H1 (cell line): ENCODE measurements around the gene MAP3K14. TPM values are rescaled to one million over a fixed set of nuclear protein-coding genes. Genes with fewer than 3 reads are reported as not detected.

Source experiments
- CTCF ChIA-PET: fragments of 300-600 bp; sonication (Branson Sonifier 250); formaldehyde crosslinking; loops from one replicate; lab custom pipeline; 2021; ENCODE audit not compliant: partially characterized antibody; lab: Charles Lee
- POLR2A ChIA-PET: fragments of 300-600 bp; sonication (Branson Sonifier 250); formaldehyde crosslinking; loops from one replicate; lab custom pipeline; 2021; ENCODE audit warnings: inconsistent platforms; ENCODE audit not compliant: partially characterized antibody; lab: Charles Lee
- DNase-seq, 2 experiments: peaks; one replicate each; pipeline versions ENCODE4 v3.0.0 to v3.0.0-alpha.2; 2010 to 2022; ENCODE audit warnings: low spot score in 2 of 2, low read depth in 1 of 2, mixed read lengths in 1 of 2
- FAIRE-seq: peaks from 2 replicates; lab custom pipeline; 2011; peaks lifted over from hg19 to GRCh38; lab: Jason Lieb, UNC
- H2AFZ ChIP-seq: 2 replicates; pipeline ENCODE4 v1.8.1; 2012; ENCODE audit warnings: low read length, inconsistent platforms
- H2AK5ac ChIP-seq: 2 replicates; pipeline ENCODE4 v1.6.1; 2013; ENCODE audit warnings: low read depth, low read length
- H2BK120ac ChIP-seq: replicated peaks from 2 replicates; pipeline ENCODE3; 2013; ENCODE audit warnings: low read depth, low read length, inconsistent platforms
- H2BK12ac ChIP-seq: 2 replicates; pipeline ENCODE4 v1.6.1; 2013; ENCODE audit warnings: low read depth, low read length
- H2BK15ac ChIP-seq: 2 replicates; pipeline ENCODE4 v1.6.1; 2013; ENCODE audit warnings: low read length
- H2BK20ac ChIP-seq: 2 replicates; pipeline ENCODE4 v1.6.1; 2013; ENCODE audit warnings: low read length
- H2BK5ac ChIP-seq: 2 replicates; pipeline ENCODE4 v1.6.1; 2013; ENCODE audit warnings: low read depth, low read length
- H3K14ac ChIP-seq: 2 replicates; pipeline ENCODE4 v1.6.1; 2013; ENCODE audit warnings: inconsistent platforms; ENCODE audit not compliant: insufficient read length
- H3K18ac ChIP-seq: 2 replicates; pipeline ENCODE4 v1.6.1; 2013; ENCODE audit warnings: low read length; ENCODE audit errors: extremely low read depth
- H3K23ac ChIP-seq: 2 replicates; pipeline ENCODE4 v1.6.1; 2013; ENCODE audit warnings: inconsistent platforms; ENCODE audit not compliant: insufficient read length
- H3K23me2 ChIP-seq: 2 replicates; pipeline ENCODE4 v1.6.1; 2013; ENCODE audit warnings: low read depth, low read length
- H3K27ac ChIP-seq: 2 replicates; pipeline ENCODE4 v1.6.1; 2011; ENCODE audit warnings: low read depth, low read length, inconsistent platforms
- H3K27me3 ChIP-seq, 4 experiments: replicated peaks in 1 of 4; 1 replicate in 1 of 4; 2 replicates in 3 of 4; pipeline versions ENCODE4 v1.6.1 to v1.8.1; 2011 to 2013; ENCODE audit warnings: low read length in 3 of 4, mild to moderate bottlenecking in 3 of 4, inconsistent platforms in 2 of 4, mixed read lengths in 2 of 4, moderate library complexity in 1 of 4; ENCODE audit not compliant: control insufficient read depth in 3 of 4, insufficient read depth in 3 of 4; ENCODE audit errors: extremely low read depth in 1 of 4
- H3K36me3 ChIP-seq, 4 experiments: 2 replicates each; pipeline versions ENCODE4 v1.6.1 to v1.8.1; 2011 to 2013; ENCODE audit warnings: mild to moderate bottlenecking in 4 of 4, low read length in 3 of 4, moderate library complexity in 2 of 4, control low read depth in 1 of 4, inconsistent platforms in 1 of 4; ENCODE audit not compliant: insufficient read depth in 4 of 4, control insufficient read depth in 2 of 4
- H3K4ac ChIP-seq: replicated peaks from 2 replicates; pipeline ENCODE3; 2013; ENCODE audit warnings: low read length, low read depth, mixed read lengths, inconsistent platforms; ENCODE audit not compliant: insufficient read length
- H3K4me1 ChIP-seq, 4 experiments: replicated peaks in 1 of 4; 1 replicate in 1 of 4; 2 replicates in 3 of 4; pipeline versions ENCODE4 v1.6.1 to v1.8.1; 2011 to 2013; ENCODE audit warnings: low read length in 3 of 4, inconsistent platforms in 2 of 4, mixed read lengths in 1 of 4; ENCODE audit not compliant: insufficient read depth in 4 of 4, control insufficient read depth in 3 of 4
- H3K4me2 ChIP-seq, 2 experiments: 2 replicates each; pipeline versions ENCODE4 v1.6.1 to v1.8.1; 2011 to 2013; ENCODE audit warnings: low read depth in 2 of 2, low read length in 2 of 2, control low read depth in 1 of 2, inconsistent platforms in 1 of 2, mild to moderate bottlenecking in 1 of 2; ENCODE audit not compliant: insufficient read depth in 1 of 2
- H3K4me3 ChIP-seq, 4 experiments: fragments of 200-600, 300-600 bp in 1 of 4; sonication (generic), shearing (Covaris generic), sonication (Bioruptor Twin) in 1 of 4; 2 replicates each; pipeline versions ENCODE4 v1.5.1 to v1.8.1; 2011 to 2016; ENCODE audit warnings: low read length in 4 of 4, low read depth in 3 of 4, control low read depth in 2 of 4, inconsistent platforms in 2 of 4, mild to moderate bottlenecking in 2 of 4, mixed read lengths in 1 of 4, moderate library complexity in 1 of 4; ENCODE audit not compliant: insufficient read depth in 2 of 4; ENCODE audit errors: extremely low read depth in 1 of 4
- H3K56ac ChIP-seq: replicated peaks from 2 replicates; pipeline ENCODE3; 2013; ENCODE audit warnings: low read depth, mild to moderate bottlenecking, mixed read lengths, low read length, inconsistent platforms; ENCODE audit not compliant: insufficient read length
- H3K79me1 ChIP-seq: 2 replicates; pipeline ENCODE4 v1.6.1; 2013; ENCODE audit warnings: low read depth, low read length, control low read depth
- H3K79me2 ChIP-seq, 2 experiments: 2 replicates each; pipeline versions ENCODE4 v1.6.1 to v1.8.1; 2012 to 2013; ENCODE audit warnings: low read length in 2 of 2, mild to moderate bottlenecking in 2 of 2, inconsistent platforms in 1 of 2; ENCODE audit not compliant: insufficient read depth in 2 of 2, control insufficient read depth in 1 of 2
- H3K9ac ChIP-seq, 4 experiments: replicated peaks in 1 of 4; 1 replicate in 1 of 4; 2 replicates in 3 of 4; pipeline versions ENCODE4 v1.6.1 to v1.8.1; 2011 to 2013; ENCODE audit warnings: low read depth in 3 of 4, low read length in 3 of 4, control low read depth in 2 of 4, mild to moderate bottlenecking in 2 of 4, moderate library complexity in 2 of 4, inconsistent platforms in 1 of 4; ENCODE audit errors: extremely low read depth in 1 of 4
- H3K9me3 ChIP-seq, 2 experiments: 2 replicates each; pipeline versions ENCODE4 v1.6.1 to v1.8.1; 2012 to 2013; ENCODE audit warnings: mild to moderate bottlenecking in 2 of 2, moderate library complexity in 2 of 2, control low read depth in 1 of 2, inconsistent platforms in 1 of 2, low read depth in 1 of 2, low read length in 1 of 2, mixed read lengths in 1 of 2; ENCODE audit not compliant: insufficient read depth in 2 of 2
- H4K20me1 ChIP-seq, 2 experiments: replicated peaks in 1 of 2; 2 replicates each; pipeline versions ENCODE3 to v1.8.1; 2011 to 2013; ENCODE audit warnings: inconsistent platforms in 2 of 2, low read length in 2 of 2, mild to moderate bottlenecking in 1 of 2; ENCODE audit not compliant: insufficient read depth in 2 of 2, control insufficient read depth in 1 of 2
- H4K5ac ChIP-seq: 2 replicates; pipeline ENCODE4 v1.6.1; 2013; ENCODE audit warnings: low read length, low read depth, mixed read lengths, inconsistent platforms; ENCODE audit not compliant: insufficient read length
- H4K8ac ChIP-seq: 2 replicates; pipeline ENCODE4 v1.8.0; 2013; ENCODE audit warnings: mild to moderate bottlenecking, moderate library complexity, low read length, inconsistent platforms; ENCODE audit not compliant: insufficient read depth; ENCODE audit errors: extremely low read depth
- H4K91ac ChIP-seq: replicated peaks from 2 replicates; pipeline ENCODE3; 2013; ENCODE audit warnings: low read length, mixed read lengths, inconsistent platforms; ENCODE audit not compliant: insufficient read length
- CHD2 ChIP-seq: IDR thresholded peaks from 2 replicates; pipeline ENCODE4 v1.6.1; 2012; ENCODE audit warnings: low read length, improper control_type of control experiment
- JUND ChIP-seq: IDR thresholded peaks from 2 replicates; pipeline ENCODE4 v1.6.1; 2011; ENCODE audit warnings: mild to moderate bottlenecking, improper control_type of control experiment, low read length
- PHF8 ChIP-seq: fragments of 200-600 bp; sonication (generic); conservative IDR thresholded peaks from 2 replicates; pipeline ENCODE4 v1.7.1; 2012; ENCODE audit warnings: low read depth, mild to moderate bottlenecking, inconsistent platforms, low read length, moderate library complexity
- RAD21 ChIP-seq, 2 experiments: IDR thresholded peaks in 1 of 2; conservative IDR thresholded peaks in 1 of 2; 2 replicates each; pipeline ENCODE4 v1.6.1; 2011; ENCODE audit warnings: low read depth in 2 of 2, low read length in 2 of 2, improper control_type of control experiment in 1 of 2, inconsistent platforms in 1 of 2, mild to moderate bottlenecking in 1 of 2, moderate library complexity in 1 of 2
- RXRA ChIP-seq: IDR thresholded peaks from 2 replicates; pipeline ENCODE4 v1.6.1; 2011; ENCODE audit warnings: low read depth, mild to moderate bottlenecking, low read length, moderate library complexity; ENCODE audit not compliant: insufficient read depth
- WGBS, 2 experiments: shearing (Covaris generic) in 1 of 2; methylation state at CpG; one replicate each; pipeline versions ENCODE4 v1.1.6 to v1.1.7; 2013 to 2015; ENCODE audit warnings: low lambda C conversion rate in 2 of 2, mixed read lengths in 2 of 2, inconsistent platforms in 1 of 2, low coverage in 1 of 2, missing lambda C conversion rate in 1 of 2; ENCODE audit not compliant: insufficient replicate concordance in 2 of 2, insufficient coverage in 1 of 2, insufficient read length in 1 of 2; ENCODE audit errors: extremely low coverage in 1 of 2, missing lambda C conversion rate in 1 of 2; 5-methylcytosine and 5-hydroxymethylcytosine counted together
- polyA plus RNA-seq, 7 experiments: library from polyadenylated mRNA; depleted of rRNA in 3 of 7; stranded (reverse) in 5 of 7; unstranded in 2 of 7; fragments of >200 nt in 5 of 7; fragments of 200-250 nt in 2 of 7; gene quantifications; 1 replicate in 5 of 7; 2 replicates in 1 of 7; 4 replicates in 1 of 7; pipeline versions ENCODE4 v1.2.1 to v1.2.3, GENCODE V29; 2011 to 2013; ENCODE audit warnings: missing spikeins in 2 of 7, mixed read lengths in 2 of 7
- total RNA-seq: library from RNA; stranded (reverse); fragmentation: NEBNext Ultra II Directional; extraction: Animal tissue kit (Norgen Biotek cat#: 25700); gene quantifications from 2 replicates; pipeline ENCODE4 v1.2.1, GENCODE V29; 2021

Gene MAP3K14
- total and polyA plus RNA-seq, 2 of the 8 experiments (the other 6 are each of a cell fraction or from before 2014, with no cell fraction given) = 5.2 to 6.1 TPM

DNA sequence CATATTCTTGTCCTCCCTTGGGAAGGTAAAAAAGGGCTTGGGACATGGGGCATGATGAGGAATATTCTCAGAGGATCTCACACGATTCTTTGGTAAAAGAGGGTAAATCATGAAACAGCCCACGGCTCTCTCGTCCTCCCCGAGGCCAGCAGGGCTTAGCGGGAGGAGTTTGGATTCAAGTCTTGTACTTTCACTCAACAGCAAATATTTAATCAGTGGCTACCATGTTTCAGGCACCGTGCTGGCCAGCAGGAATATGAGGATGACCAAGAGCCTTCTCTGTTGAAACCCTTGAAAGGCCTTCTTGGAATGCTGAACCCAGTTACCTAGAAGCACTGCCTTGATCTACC lies 8.8 kb downstream of the MAP3K14 start:
- WGBS, 2 experiments = 88% methylated on average over 6 of the region's 6 CpGs; no CpG with 5 or more reads in 1 of the 2 experiments
- no peak overlapping the region for H2BK12ac ChIP-seq
- H2AFZ ChIP-seq = no peak overlapping the region
- peaks cover 1 to 4% of the 10 kb centered on the region in 2 experiments for H4K20me1 ChIP-seq
- no peak overlapping the region for H2BK20ac ChIP-seq
- TF ChIP-seq JUND (no peak), RXRA (no peak), CHD2 (no peak), PHF8 (no peak), RAD21 (IDR thresholded peaks at IDR 0.05 in 1 of 2, conservative IDR thresholded peaks at IDR 0.05 in 1 of 2; ENCODE audit: low read depth in 2 of 2, low read length in 2 of 2) (no peak)
- H3K79me2 ChIP-seq = peaks cover 3 to 42% of the 10 kb centered on the region in 2 experiments; a peak in 3 of 4 replicates
- no peak overlapping the region for H3K4me2 ChIP-seq
- H4K8ac ChIP-seq = no peak overlapping the region
- no peak overlapping the region for H3K4me3 ChIP-seq
- no peak overlapping the region for H3K18ac ChIP-seq
- no peak overlapping the region for H3K23ac ChIP-seq
- no peak overlapping the region for H2BK5ac ChIP-seq
- ChIA-PET CTCF (interaction anchor here (0.6 to 5.3 kb wide), 6 partner anchors 9 to 66 kb away, joined by 3 to 23 read pairs (median 6); no protein-coding TSS in a partner anchor), POLR2A (interaction anchor here (0.9 kb wide), 1 partner anchor 159 kb away, joined by 5 read pairs; no protein-coding TSS in a partner anchor)
- FAIRE-seq (no peak), DNase-seq (no peak)
- H3K27ac ChIP-seq = no peak overlapping the region
- H2BK15ac ChIP-seq = no peak overlapping the region
- H3K9ac ChIP-seq = no peak overlapping the region
- H3K36me3 ChIP-seq = no peaks in the 10 kb centered on the region
- no peak overlapping the region for H2BK120ac ChIP-seq
- H3K4me1 ChIP-seq = peaks cover 0 to 3% (median 2%) of the 10 kb centered on the region in 4 experiments
- H4K5ac ChIP-seq = no peak overlapping the region
- no peak overlapping the region for H3K4ac ChIP-seq
- no peak overlapping the region for H4K91ac ChIP-seq
- no peak overlapping the region for H3K56ac ChIP-seq
- H3K9me3 ChIP-seq = no peaks in the 10 kb centered on the region
- H3K79me1 ChIP-seq = peaks cover 6% of the 10 kb centered on the region; the same call in 1 of the 2 replicates
- no peaks in the 10 kb centered on the region for H3K23me2 ChIP-seq
- no peak overlapping the region for H3K14ac ChIP-seq
- no peak overlapping the region for H2AK5ac ChIP-seq
- H3K27me3 ChIP-seq = no peaks in the 10 kb centered on the region; a peak in 1 of 7 replicates
